ENCODE results near the gene PRRC2C. TPM values are rescaled to one million over a fixed set of nuclear protein-coding genes. Genes with fewer than 3 reads are reported as not detected.

Gene PRRC2C
- total RNA-seq, 1 experiment from 2014 or later: 136 TPM

DNA sequence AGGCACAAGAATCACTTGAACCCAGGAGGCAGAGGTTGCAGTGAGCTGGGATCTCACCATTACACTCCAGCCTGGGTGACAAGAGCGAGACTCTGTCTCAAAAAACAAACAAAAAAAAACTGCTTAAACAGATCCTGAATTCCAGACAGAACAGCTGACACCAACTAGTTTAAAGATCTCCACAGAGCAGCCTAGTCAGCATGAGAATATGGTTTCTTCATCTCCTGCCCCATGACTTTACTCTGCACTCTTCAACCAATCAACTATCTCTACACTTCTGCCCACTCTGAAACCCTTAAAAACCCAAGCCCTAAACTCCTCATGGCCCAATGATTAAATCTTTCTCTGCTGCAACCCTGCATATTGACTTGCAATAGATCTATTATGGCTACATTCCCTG is 7.5 kb upstream of the PRRC2C start:
- H3F3A ChIP-seq (ENCODE audit: insufficient read depth, low read depth): no peaks in the 10 kb centered on the region
- no peaks in the 10 kb centered on the region for H3K36me3 ChIP-seq (ENCODE audit: low read depth)
- no peak overlapping the region for H2AFZ ChIP-seq
- H3K9me2 ChIP-seq (ENCODE audit: insufficient read depth): no peaks in the 10 kb centered on the region
- H3K4me1 ChIP-seq (replicated peaks; ENCODE audit: insufficient read depth): no peaks in the 10 kb centered on the region
- intact Hi-C loops (cut with micrococcal nuclease; ENCODE audit: unreplicated experiment): no loop called here
- no peak for DNase-seq
- no peak overlapping the region for H3K27ac ChIP-seq
- H3K4me3 ChIP-seq: no peak overlapping the region
- no peaks in the 10 kb centered on the region for H3K9me3 ChIP-seq (ENCODE audit: insufficient read depth, low read depth)
- BruUV-seq (replicated peaks): no TSS peak
- no peaks in the 10 kb centered on the region; the same call in 1 of the 2 replicates for H3K27me3 ChIP-seq (ENCODE audit: insufficient read depth, low read depth)
- no peaks in the 10 kb centered on the region for H3K79me2 ChIP-seq (ENCODE audit: low read depth)
- TF ChIP-seq, protein P1, sequence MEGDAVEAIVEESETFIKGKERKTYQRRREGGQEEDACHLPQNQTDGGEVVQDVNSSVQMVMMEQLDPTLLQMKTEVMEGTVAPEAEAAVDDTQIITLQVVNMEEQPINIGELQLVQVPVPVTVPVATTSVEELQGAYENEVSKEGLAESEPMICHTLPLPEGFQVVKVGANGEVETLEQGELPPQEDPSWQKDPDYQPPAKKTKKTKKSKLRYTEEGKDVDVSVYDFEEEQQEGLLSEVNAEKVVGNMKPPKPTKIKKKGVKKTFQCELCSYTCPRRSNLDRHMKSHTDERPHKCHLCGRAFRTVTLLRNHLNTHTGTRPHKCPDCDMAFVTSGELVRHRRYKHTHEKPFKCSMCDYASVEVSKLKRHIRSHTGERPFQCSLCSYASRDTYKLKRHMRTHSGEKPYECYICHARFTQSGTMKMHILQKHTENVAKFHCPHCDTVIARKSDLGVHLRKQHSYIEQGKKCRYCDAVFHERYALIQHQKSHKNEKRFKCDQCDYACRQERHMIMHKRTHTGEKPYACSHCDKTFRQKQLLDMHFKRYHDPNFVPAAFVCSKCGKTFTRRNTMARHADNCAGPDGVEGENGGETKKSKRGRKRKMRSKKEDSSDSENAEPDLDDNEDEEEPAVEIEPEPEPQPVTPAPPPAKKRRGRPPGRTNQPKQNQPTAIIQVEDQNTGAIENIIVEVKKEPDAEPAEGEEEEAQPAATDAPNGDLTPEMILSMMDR (conservative IDR thresholded peaks at IDR 0.05): no peak
- no peak for TF ChIP-seq EZH2 (IDR thresholded peaks at IDR 0.05; ENCODE audit: low read depth)
- ChIA-PET POLR2A (ENCODE audit: unreplicated experiment) (no interaction called here), CTCF (no interaction called here)
- no peak overlapping the region for H3K4me2 ChIP-seq
- no peaks in the 10 kb centered on the region for H4K20me1 ChIP-seq (ENCODE audit: insufficient read depth)

DNA sequence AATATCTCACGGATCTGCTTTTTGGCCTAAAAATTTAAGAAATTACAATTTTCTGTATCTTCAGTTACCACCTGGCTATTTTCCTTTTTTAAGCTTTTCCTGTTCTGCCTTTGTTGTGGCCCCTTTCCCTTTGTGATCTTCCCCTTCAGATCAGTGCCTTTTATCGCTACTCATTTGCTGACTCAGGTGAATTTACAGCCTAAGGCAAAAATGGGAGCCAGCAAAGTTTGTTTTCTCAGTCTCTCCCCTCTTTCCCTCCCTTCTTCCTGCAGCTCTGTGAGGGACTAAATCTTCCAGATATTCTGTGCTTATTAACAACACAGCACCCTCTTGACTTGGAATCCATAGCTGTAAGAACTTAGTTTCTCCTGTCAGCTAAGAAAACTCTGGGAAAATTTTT is 5.3 kb upstream of the PRRC2C start:
- TF ChIP-seq, protein P1 (conservative IDR thresholded peaks at IDR 0.05): no peak
- no peak for TF ChIP-seq EZH2 (IDR thresholded peaks at IDR 0.05; ENCODE audit: low read depth)
- intact Hi-C loops (cut with micrococcal nuclease; ENCODE audit: unreplicated experiment): loop anchor here (10.0 kb wide), 2 partner anchors 95 to 165 kb away; partner anchors contain the start of gene FMO4
- BruUV-seq (replicated peaks): no TSS peak
- Histone ChIP-seq H3K27me3 (ENCODE audit: insufficient read depth, low read depth) (no peaks in the 10 kb centered on the region; the same call in 1 of the 2 replicates), H3K36me3 (ENCODE audit: low read depth) (no peaks in the 10 kb centered on the region), H3K4me1 (replicated peaks; ENCODE audit: insufficient read depth) (no peaks in the 10 kb centered on the region), H3K4me2 (no peak overlapping the region), H4K20me1 (ENCODE audit: insufficient read depth) (no peaks in the 10 kb centered on the region), H3K79me2 (ENCODE audit: low read depth) (no peaks in the 10 kb centered on the region), H2AFZ (no peak overlapping the region), H3F3A (ENCODE audit: insufficient read depth, low read depth) (no peaks in the 10 kb centered on the region), H3K4me3 (no peak overlapping the region), H3K9me2 (ENCODE audit: insufficient read depth) (no peaks in the 10 kb centered on the region), H3K27ac (no peak overlapping the region), H3K9me3 (ENCODE audit: insufficient read depth, low read depth) (no peaks in the 10 kb centered on the region)
- ChIA-PET POLR2A (ENCODE audit: unreplicated experiment) (no interaction called here), CTCF (no interaction called here)
- no peak for DNase-seq

DNA sequence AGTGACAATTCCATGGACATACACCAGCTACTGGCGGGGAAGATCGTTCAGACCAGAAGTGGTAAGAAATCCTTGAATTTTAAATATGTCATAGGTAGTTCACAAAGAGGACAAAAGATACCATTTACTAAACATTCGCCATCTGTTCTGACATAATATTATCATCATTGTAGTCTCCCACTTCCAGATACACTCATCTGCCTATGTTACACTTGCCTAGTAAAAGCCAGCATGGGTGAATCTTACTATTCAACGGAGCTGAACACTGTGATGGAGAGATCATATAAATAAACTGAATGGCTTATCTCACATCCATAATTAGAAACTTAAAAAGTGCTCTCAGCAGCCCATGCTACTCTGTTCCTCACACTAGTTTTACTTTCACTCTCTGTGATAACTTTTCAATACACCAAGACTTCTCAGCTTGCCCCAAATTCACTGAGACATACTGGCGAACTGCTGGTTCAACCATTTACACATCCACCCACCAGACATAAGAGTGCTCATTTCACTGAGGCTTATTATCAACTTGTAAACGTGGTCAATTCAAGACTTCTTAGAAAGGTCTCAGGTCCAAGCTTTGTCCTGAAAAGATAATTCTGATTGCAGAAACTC is 463 bp upstream of the PRRC2C start:
- Histone ChIP-seq H3K4me2 (peak overlapping the region; percentile 76), H3K27ac (peak overlapping the region; percentile 95), H3K4me1 (replicated peaks; ENCODE audit: insufficient read depth) (peaks cover 18% of the 10 kb centered on the region), H2AFZ (peak overlapping the region; percentile 85), H3K36me3 (ENCODE audit: low read depth) (peaks cover 9% of the 10 kb centered on the region; the same call in 1 of the 2 replicates), H3K9me2 (ENCODE audit: insufficient read depth) (no peaks in the 10 kb centered on the region), H3K4me3 (peak overlapping the region; percentile 96), H3F3A (ENCODE audit: insufficient read depth, low read depth) (no peaks in the 10 kb centered on the region), H4K20me1 (ENCODE audit: insufficient read depth) (peaks cover 37% of the 10 kb centered on the region), H3K27me3 (ENCODE audit: insufficient read depth, low read depth) (no peaks in the 10 kb centered on the region), H3K79me2 (ENCODE audit: low read depth) (peaks cover 45% of the 10 kb centered on the region), H3K9me3 (ENCODE audit: insufficient read depth, low read depth) (no peaks in the 10 kb centered on the region)
- BruUV-seq (replicated peaks): no TSS peak
- intact Hi-C loops (cut with micrococcal nuclease; ENCODE audit: unreplicated experiment): loop anchor here (10.0 kb wide), 2 partner anchors 100 to 170 kb away; partner anchors contain the start of gene FMO4
- TF ChIP-seq, protein P1 (conservative IDR thresholded peaks at IDR 0.05): no peak; the same call in 1 of the 2 replicates
- TF ChIP-seq EZH2 (IDR thresholded peaks at IDR 0.05; ENCODE audit: low read depth): no peak
- DNase-seq: no peak
- ChIA-PET CTCF (interaction anchor here (0.8 kb wide), 1 partner anchor 233 kb away, joined by 3 read pairs; no protein-coding TSS in a partner anchor), POLR2A (ENCODE audit: unreplicated experiment) (interaction anchor here (0.5 to 0.6 kb wide), 3 partner anchors 11 to 1559 kb away, joined by 3 to 11 read pairs (median 4); no protein-coding TSS in a partner anchor)

Measured in PC-9 (cell line).